ENCODE results near the gene UST. TPM values are rescaled to one million over a fixed set of nuclear protein-coding genes. Genes with fewer than 3 reads are reported as not detected.

UST gene
- total and polyA plus RNA-seq, 4 donors, result 0.24 to 2.7 (median 0.87) TPM

DNA sequence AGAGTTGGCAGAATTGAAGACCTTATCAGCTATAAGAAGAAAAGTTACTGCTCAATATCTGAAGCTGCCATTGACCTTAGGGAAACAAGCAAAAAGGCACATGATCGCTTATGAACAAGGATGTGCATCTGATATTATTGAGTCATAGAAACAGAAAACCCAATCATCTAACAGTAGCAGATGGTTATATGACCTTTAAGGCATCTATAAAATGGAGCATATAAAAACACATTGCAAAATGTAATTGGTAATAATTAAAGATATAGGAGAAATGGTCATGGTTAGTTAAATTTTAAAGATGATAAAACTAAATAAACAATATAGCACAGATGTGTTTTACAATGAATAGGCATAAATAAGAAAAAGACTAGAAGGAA is 310.6 kb downstream of the UST start:
- Histone ChIP-seq H3K9me3 (ENCODE audit: control insufficient read depth in 4 of 4, low read length in 3 of 4) (no peaks in the 10 kb centered on the region), H3K27me3 (ENCODE audit: control insufficient read depth in 4 of 4, insufficient read depth in 4 of 4, low read length in 3 of 4) (no peaks in the 10 kb centered on the region), H3K4me1 (ENCODE audit: control insufficient read depth in 4 of 4, insufficient read depth in 4 of 4, low read length in 3 of 4) (peaks cover 2 to 23% (median 11%) of the 10 kb centered on the region in 4 donors), H3K4me3 (ENCODE audit: low read depth in 1 of 3, low read length in 3 of 3) (no peak overlapping the region), H3K36me3 (ENCODE audit: control insufficient read depth in 4 of 4, insufficient read depth in 3 of 4, low read depth in 1 of 4, low read length in 3 of 4) (no peaks in the 10 kb centered on the region), H3K9ac (ENCODE audit: low read depth in 1 of 2, low read length in 2 of 2) (no peak overlapping the region), H3K27ac (ENCODE audit: low read depth in 1 of 2, low read length in 2 of 2) (no peak overlapping the region)
- DNase-seq (ENCODE audit: low spot score), result no peak
- no peak for TF ChIP-seq HNF4A (conservative IDR thresholded peaks at IDR 0.05)
- TF ChIP-seq RAD21 (IDR thresholded peaks at IDR 0.05), result no peak
- no peak for TF ChIP-seq HNF4G (IDR thresholded peaks at IDR 0.05)
- no peak for TF ChIP-seq TAF1 (conservative IDR thresholded peaks at IDR 0.05)
- no peak for TF ChIP-seq GABPA (IDR thresholded peaks at IDR 0.05 in 1 of 2, conservative IDR thresholded peaks at IDR 0.05 in 1 of 2)
- no peak for TF ChIP-seq JUND (IDR thresholded peaks at IDR 0.05)
- TF ChIP-seq, protein P1, sequence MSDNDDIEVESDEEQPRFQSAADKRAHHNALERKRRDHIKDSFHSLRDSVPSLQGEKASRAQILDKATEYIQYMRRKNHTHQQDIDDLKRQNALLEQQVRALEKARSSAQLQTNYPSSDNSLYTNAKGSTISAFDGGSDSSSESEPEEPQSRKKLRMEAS (IDR thresholded peaks at IDR 0.05), result no peak
- no peak for TF ChIP-seq FOXA2 (IDR thresholded peaks at IDR 0.05)
- TF ChIP-seq SP1 (IDR thresholded peaks at IDR 0.05), result no peak
- no peak for TF ChIP-seq RXRA (IDR thresholded peaks at IDR 0.05)
- TF ChIP-seq, protein P2, sequence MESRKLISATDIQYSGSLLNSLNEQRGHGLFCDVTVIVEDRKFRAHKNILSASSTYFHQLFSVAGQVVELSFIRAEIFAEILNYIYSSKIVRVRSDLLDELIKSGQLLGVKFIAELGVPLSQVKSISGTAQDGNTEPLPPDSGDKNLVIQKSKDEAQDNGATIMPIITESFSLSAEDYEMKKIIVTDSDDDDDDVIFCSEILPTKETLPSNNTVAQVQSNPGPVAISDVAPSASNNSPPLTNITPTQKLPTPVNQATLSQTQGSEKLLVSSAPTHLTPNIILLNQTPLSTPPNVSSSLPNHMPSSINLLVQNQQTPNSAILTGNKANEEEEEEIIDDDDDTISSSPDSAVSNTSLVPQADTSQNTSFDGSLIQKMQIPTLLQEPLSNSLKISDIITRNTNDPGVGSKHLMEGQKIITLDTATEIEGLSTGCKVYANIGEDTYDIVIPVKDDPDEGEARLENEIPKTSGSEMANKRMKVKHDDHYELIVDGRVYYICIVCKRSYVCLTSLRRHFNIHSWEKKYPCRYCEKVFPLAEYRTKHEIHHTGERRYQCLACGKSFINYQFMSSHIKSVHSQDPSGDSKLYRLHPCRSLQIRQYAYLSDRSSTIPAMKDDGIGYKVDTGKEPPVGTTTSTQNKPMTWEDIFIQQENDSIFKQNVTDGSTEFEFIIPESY (IDR thresholded peaks at IDR 0.05), result no peak
- no peak for TF ChIP-seq EGR1 (IDR thresholded peaks at IDR 0.05; ENCODE audit: low read depth in 2 of 2)
- TF ChIP-seq, protein P3, sequence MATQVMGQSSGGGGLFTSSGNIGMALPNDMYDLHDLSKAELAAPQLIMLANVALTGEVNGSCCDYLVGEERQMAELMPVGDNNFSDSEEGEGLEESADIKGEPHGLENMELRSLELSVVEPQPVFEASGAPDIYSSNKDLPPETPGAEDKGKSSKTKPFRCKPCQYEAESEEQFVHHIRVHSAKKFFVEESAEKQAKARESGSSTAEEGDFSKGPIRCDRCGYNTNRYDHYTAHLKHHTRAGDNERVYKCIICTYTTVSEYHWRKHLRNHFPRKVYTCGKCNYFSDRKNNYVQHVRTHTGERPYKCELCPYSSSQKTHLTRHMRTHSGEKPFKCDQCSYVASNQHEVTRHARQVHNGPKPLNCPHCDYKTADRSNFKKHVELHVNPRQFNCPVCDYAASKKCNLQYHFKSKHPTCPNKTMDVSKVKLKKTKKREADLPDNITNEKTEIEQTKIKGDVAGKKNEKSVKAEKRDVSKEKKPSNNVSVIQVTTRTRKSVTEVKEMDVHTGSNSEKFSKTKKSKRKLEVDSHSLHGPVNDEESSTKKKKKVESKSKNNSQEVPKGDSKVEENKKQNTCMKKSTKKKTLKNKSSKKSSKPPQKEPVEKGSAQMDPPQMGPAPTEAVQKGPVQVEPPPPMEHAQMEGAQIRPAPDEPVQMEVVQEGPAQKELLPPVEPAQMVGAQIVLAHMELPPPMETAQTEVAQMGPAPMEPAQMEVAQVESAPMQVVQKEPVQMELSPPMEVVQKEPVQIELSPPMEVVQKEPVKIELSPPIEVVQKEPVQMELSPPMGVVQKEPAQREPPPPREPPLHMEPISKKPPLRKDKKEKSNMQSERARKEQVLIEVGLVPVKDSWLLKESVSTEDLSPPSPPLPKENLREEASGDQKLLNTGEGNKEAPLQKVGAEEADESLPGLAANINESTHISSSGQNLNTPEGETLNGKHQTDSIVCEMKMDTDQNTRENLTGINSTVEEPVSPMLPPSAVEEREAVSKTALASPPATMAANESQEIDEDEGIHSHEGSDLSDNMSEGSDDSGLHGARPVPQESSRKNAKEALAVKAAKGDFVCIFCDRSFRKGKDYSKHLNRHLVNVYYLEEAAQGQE (IDR thresholded peaks at IDR 0.05), result no peak
- TF ChIP-seq, protein P4, sequence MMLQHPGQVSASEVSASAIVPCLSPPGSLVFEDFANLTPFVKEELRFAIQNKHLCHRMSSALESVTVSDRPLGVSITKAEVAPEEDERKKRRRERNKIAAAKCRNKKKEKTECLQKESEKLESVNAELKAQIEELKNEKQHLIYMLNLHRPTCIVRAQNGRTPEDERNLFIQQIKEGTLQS (IDR thresholded peaks at IDR 0.05), result no peak
- TF ChIP-seq NR2F2 (IDR thresholded peaks at IDR 0.05), result no peak
- TF ChIP-seq, protein P5, sequence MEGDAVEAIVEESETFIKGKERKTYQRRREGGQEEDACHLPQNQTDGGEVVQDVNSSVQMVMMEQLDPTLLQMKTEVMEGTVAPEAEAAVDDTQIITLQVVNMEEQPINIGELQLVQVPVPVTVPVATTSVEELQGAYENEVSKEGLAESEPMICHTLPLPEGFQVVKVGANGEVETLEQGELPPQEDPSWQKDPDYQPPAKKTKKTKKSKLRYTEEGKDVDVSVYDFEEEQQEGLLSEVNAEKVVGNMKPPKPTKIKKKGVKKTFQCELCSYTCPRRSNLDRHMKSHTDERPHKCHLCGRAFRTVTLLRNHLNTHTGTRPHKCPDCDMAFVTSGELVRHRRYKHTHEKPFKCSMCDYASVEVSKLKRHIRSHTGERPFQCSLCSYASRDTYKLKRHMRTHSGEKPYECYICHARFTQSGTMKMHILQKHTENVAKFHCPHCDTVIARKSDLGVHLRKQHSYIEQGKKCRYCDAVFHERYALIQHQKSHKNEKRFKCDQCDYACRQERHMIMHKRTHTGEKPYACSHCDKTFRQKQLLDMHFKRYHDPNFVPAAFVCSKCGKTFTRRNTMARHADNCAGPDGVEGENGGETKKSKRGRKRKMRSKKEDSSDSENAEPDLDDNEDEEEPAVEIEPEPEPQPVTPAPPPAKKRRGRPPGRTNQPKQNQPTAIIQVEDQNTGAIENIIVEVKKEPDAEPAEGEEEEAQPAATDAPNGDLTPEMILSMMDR (IDR thresholded peaks at IDR 0.05; ENCODE audit: low read depth, low read length, missing input control), result no peak
- no peak for TF ChIP-seq YY1 (IDR thresholded peaks at IDR 0.05)
- WGBS, result 86% methylated on average over 1 of the region's 1 CpG
